ENCODE measurements around the gene C6orf120. TPM values are rescaled to one million over a fixed set of nuclear protein-coding genes. Genes with fewer than 3 reads are reported as not detected.

Gene C6orf120
- polyA plus RNA-seq, 3 donors = 8.3 to 31.4 (median 28.5) TPM

GRCh38 chr6:169668203-169668847 is 33.6 kb upstream of the C6orf120 start:
- H4K20me1 ChIP-seq (ENCODE audit: insufficient read depth, low read length) = no peaks in the 10 kb centered on the region
- H3K27ac ChIP-seq (ENCODE audit: low read depth in 1 of 2, low read length in 2 of 2) = no peak overlapping the region
- Mint-ChIP-seq H3K4me1 (peaks cover 10% of the 10 kb centered on the region), H3K4me3 (no peak overlapping the region), H3K27me3 (ENCODE audit: low read depth in 3 of 3) (no peaks in the 10 kb centered on the region), H3K36me3 (peaks cover 29 to 43% of the 10 kb centered on the region in 2 donors), H3K9me3 (peaks cover 0 to 2% (median 0%) of the 10 kb centered on the region in 7 donors), H3K27ac (peak overlapping the region in 3 of 7 donors; percentile 3 to 48 (median 35))
- peaks cover 7 to 24% of the 10 kb centered on the region in 2 donors for H3K36me3 ChIP-seq (replicated peaks in 1 of 2; ENCODE audit: control insufficient read depth in 1 of 2, insufficient read depth in 2 of 2, low read length in 2 of 2)
- H3K9me3 ChIP-seq (replicated peaks in 1 of 2; ENCODE audit: control insufficient read depth in 1 of 2, insufficient read depth in 1 of 2, low read length in 2 of 2) = no peaks in the 10 kb centered on the region
- TF ChIP-seq, protein P1, sequence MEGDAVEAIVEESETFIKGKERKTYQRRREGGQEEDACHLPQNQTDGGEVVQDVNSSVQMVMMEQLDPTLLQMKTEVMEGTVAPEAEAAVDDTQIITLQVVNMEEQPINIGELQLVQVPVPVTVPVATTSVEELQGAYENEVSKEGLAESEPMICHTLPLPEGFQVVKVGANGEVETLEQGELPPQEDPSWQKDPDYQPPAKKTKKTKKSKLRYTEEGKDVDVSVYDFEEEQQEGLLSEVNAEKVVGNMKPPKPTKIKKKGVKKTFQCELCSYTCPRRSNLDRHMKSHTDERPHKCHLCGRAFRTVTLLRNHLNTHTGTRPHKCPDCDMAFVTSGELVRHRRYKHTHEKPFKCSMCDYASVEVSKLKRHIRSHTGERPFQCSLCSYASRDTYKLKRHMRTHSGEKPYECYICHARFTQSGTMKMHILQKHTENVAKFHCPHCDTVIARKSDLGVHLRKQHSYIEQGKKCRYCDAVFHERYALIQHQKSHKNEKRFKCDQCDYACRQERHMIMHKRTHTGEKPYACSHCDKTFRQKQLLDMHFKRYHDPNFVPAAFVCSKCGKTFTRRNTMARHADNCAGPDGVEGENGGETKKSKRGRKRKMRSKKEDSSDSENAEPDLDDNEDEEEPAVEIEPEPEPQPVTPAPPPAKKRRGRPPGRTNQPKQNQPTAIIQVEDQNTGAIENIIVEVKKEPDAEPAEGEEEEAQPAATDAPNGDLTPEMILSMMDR (IDR thresholded peaks at IDR 0.05) = no peak
- H2AFZ ChIP-seq (ENCODE audit: insufficient read depth, low read depth, low read length, poor library complexity, severe bottlenecking) = no peak overlapping the region
- intact Hi-C loops (cut with micrococcal nuclease) = no loop called here
- 100% methylated on average over 5 of the region's 15 CpGs for WGBS (ENCODE audit: insufficient coverage)
- no peak overlapping the region for H3K4me2 ChIP-seq (replicated peaks; ENCODE audit: extremely low read depth, low read length, poor library complexity, severe bottlenecking)
- no peaks in the 10 kb centered on the region for H3K27me3 ChIP-seq (ENCODE audit: control insufficient read depth in 2 of 2, insufficient read depth in 2 of 2, low read length in 2 of 2)
- no peak for DNase-seq
- H3K79me2 ChIP-seq (ENCODE audit: insufficient read depth, low read length) = no peaks in the 10 kb centered on the region
- no peak overlapping the region for H3K9ac ChIP-seq (ENCODE audit: insufficient read depth, low read length, poor library complexity, severe bottlenecking)
- no peak overlapping the region for H3K4me3 ChIP-seq (replicated peaks in 1 of 3; ENCODE audit: low read depth in 2 of 3, low read length in 3 of 3)
- H3K4me1 ChIP-seq (ENCODE audit: control insufficient read depth in 1 of 2, insufficient read depth in 2 of 2, low read length in 2 of 2) = peaks cover 6% of the 10 kb centered on the region in 2 donors

- Mint-ChIP-seq H3K27ac (peak overlapping the region in 3 of 7 donors; percentile 2 to 56 (median 32)), H3K27me3 (ENCODE audit: low read depth in 3 of 3) (no peaks in the 10 kb centered on the region), H3K36me3 (peaks cover 23 to 37% of the 10 kb centered on the region in 2 donors), H3K4me3 (no peak overlapping the region), H3K9me3 (peaks cover 0 to 2% (median 0%) of the 10 kb centered on the region in 7 donors), H3K4me1 (peaks cover 10% of the 10 kb centered on the region)
- Histone ChIP-seq H3K79me2 (ENCODE audit: insufficient read depth, low read length) (no peaks in the 10 kb centered on the region), H4K20me1 (ENCODE audit: insufficient read depth, low read length) (no peaks in the 10 kb centered on the region), H3K4me1 (ENCODE audit: control insufficient read depth in 1 of 2, insufficient read depth in 2 of 2, low read length in 2 of 2) (peaks cover 6% of the 10 kb centered on the region in 2 donors), H2AFZ (ENCODE audit: insufficient read depth, low read depth, low read length, poor library complexity, severe bottlenecking) (no peak overlapping the region), H3K27me3 (ENCODE audit: control insufficient read depth in 2 of 2, insufficient read depth in 2 of 2, low read length in 2 of 2) (no peaks in the 10 kb centered on the region), H3K4me2 (replicated peaks; ENCODE audit: extremely low read depth, low read length, poor library complexity, severe bottlenecking) (no peak overlapping the region), H3K9me3 (replicated peaks in 1 of 2; ENCODE audit: control insufficient read depth in 1 of 2, insufficient read depth in 1 of 2, low read length in 2 of 2) (no peaks in the 10 kb centered on the region), H3K4me3 (replicated peaks in 1 of 3; ENCODE audit: low read depth in 2 of 3, low read length in 3 of 3) (no peak overlapping the region), H3K9ac (ENCODE audit: insufficient read depth, low read length, poor library complexity, severe bottlenecking) (no peak overlapping the region), H3K36me3 (replicated peaks in 1 of 2; ENCODE audit: control insufficient read depth in 1 of 2, insufficient read depth in 2 of 2, low read length in 2 of 2) (peaks cover 7 to 16% of the 10 kb centered on the region in 2 donors), H3K27ac (ENCODE audit: low read depth in 1 of 2, low read length in 2 of 2) (no peak overlapping the region)
- TF ChIP-seq, protein P1 (IDR thresholded peaks at IDR 0.05) = no peak
- intact Hi-C loops (cut with micrococcal nuclease) = no loop called here
- WGBS (ENCODE audit: insufficient coverage) = 93% methylated on average over 6 of the region's 6 CpGs
- DNase-seq = no peak
Measured at GRCh38 chr6:169669147-169669546, 32.8 kb upstream of the C6orf120 start.

Measured in CD14-positive monocyte (primary cell).